ENCODE results near the gene NGF.

DNA sequence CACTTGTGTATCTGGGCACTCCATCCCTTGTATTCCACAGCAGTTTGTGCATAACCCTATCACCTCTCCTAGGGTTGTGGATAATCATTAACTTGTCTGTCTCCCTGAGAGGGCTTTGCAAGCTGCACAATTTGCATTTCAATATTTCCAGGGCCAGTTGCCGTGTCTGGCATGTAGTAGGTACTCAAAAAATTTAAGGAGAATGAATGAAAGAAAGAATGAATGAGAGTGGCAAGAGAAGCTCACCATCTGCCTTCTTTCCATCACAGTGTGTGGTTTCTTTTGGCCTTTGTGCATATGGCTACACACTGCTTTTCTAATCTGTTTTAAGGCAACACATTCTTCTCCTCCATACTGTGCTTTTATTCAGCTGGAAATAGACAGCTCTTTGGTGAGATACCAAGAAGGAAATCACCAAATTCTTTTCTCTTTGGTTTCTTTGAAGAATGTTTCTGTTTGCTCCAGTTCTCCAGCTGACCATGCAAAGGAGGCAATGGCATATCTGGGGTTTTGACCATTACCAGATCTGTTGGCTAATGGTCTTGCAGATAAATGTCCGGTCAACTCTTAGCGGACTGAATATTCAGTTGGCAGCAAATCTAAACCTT lies 49.4 kb downstream of the NGF start:
- TF ChIP-seq, protein P1, sequence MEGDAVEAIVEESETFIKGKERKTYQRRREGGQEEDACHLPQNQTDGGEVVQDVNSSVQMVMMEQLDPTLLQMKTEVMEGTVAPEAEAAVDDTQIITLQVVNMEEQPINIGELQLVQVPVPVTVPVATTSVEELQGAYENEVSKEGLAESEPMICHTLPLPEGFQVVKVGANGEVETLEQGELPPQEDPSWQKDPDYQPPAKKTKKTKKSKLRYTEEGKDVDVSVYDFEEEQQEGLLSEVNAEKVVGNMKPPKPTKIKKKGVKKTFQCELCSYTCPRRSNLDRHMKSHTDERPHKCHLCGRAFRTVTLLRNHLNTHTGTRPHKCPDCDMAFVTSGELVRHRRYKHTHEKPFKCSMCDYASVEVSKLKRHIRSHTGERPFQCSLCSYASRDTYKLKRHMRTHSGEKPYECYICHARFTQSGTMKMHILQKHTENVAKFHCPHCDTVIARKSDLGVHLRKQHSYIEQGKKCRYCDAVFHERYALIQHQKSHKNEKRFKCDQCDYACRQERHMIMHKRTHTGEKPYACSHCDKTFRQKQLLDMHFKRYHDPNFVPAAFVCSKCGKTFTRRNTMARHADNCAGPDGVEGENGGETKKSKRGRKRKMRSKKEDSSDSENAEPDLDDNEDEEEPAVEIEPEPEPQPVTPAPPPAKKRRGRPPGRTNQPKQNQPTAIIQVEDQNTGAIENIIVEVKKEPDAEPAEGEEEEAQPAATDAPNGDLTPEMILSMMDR (IDR thresholded peaks at IDR 0.05; ENCODE audit: poor library complexity), result no peak
- TF ChIP-seq EZH2 (IDR thresholded peaks at IDR 0.05; ENCODE audit: borderline replicate concordance) (no peak), EZH2phosphoT487 (IDR thresholded peaks at IDR 0.05; ENCODE audit: low read depth, severe bottlenecking, unreplicated experiment) (no peak)
